T-helper 2 cell treated with Interferon-gamma antibody and Interleukin-4, amounts not matched to agents 100 ng/mL and 5 ng/mL, for 36 hours (primary cell): ENCODE results near the gene SNCAIP. TPM values are rescaled to one million over a fixed set of nuclear protein-coding genes. Genes with fewer than 3 reads are reported as not detected.
"Not testable (repeated sequence)": the region's sequence is repeated elsewhere in the genome, so short reads cannot be mapped to it uniquely, and the experiment has no call there.

ENCODE experiments used
- intact Hi-C: fragments of 100-400 bp; cut with micrococcal nuclease; formaldehyde crosslinking; loops from one replicate; pipeline ENCODE4 v1.15.1; 2023
- total RNA-seq: library from RNA; stranded (reverse); gene quantifications from 2 replicates; pipeline ENCODE4 v1.2.3, GENCODE V29; 2022

SNCAIP gene
- total RNA-seq, 1 donor from 2014 or later = not detected

GRCh38 chr5:122463221-122463620, 151.2 kb downstream of the SNCAIP start:
- intact Hi-C loops = no loop called here

- intact Hi-C loops = no loop called here
Observed at GRCh38 chr5:122464191-122464590, 152.2 kb downstream of the SNCAIP start.

GRCh38 chr5:122465031-122465577, 153.1 kb downstream of the SNCAIP start:
- intact Hi-C loops = no loop called here

GRCh38 chr5:122465994-122466393, 154.0 kb downstream of the SNCAIP start:
- intact Hi-C loops = no loop called here

- intact Hi-C loops = no loop called here
Observed at GRCh38 chr5:122468351-122469116, 156.5 kb downstream of the SNCAIP start.

GRCh38 chr5:122469384-122469919, 157.4 kb downstream of the SNCAIP start:
- intact Hi-C loops = no loop called here

- intact Hi-C loops = no loop called here
Observed at GRCh38 chr5:122470365-122470764, 158.3 kb downstream of the SNCAIP start.

- intact Hi-C loops = no loop called here
Observed at GRCh38 chr5:122471031-122471751, 159.2 kb downstream of the SNCAIP start.

GRCh38 chr5:122471752-122472061, 159.7 kb downstream of the SNCAIP start:
- intact Hi-C loops = no loop called here

- intact Hi-C loops = no loop called here
Observed at GRCh38 chr5:122473138-122473843, 161.3 kb downstream of the SNCAIP start.

GRCh38 chr5:122473941-122474340, 161.9 kb downstream of the SNCAIP start:
- intact Hi-C loops = no loop called here

- intact Hi-C loops = no loop called here
Observed at GRCh38 chr5:122478741-122479442, 166.9 kb downstream of the SNCAIP start.

GRCh38 chr5:122480146-122480545, 168.1 kb downstream of the SNCAIP start:
- intact Hi-C loops = no loop called here

- intact Hi-C loops = no loop called here
Observed at GRCh38 chr5:122484103-122484502, 172.1 kb downstream of the SNCAIP start.

- intact Hi-C loops = no loop called here
Observed at GRCh38 chr5:122485226-122485625, 173.2 kb downstream of the SNCAIP start.

- intact Hi-C loops = not testable (repeated sequence)
Observed at GRCh38 chr5:122486616-122487015, 174.6 kb downstream of the SNCAIP start.

GRCh38 chr5:122490718-122491117, 178.7 kb downstream of the SNCAIP start:
- intact Hi-C loops = no loop called here

GRCh38 chr5:122492675-122493074, 180.6 kb downstream of the SNCAIP start:
- intact Hi-C loops = no loop called here

- intact Hi-C loops = no loop called here
Observed at GRCh38 chr5:122493091-122494021, 181.3 kb downstream of the SNCAIP start.

GRCh38 chr5:122494109-122494508, 182.1 kb downstream of the SNCAIP start:
- intact Hi-C loops = no loop called here
